ENCODE data around the gene OSBPL1A.

Gene OSBPL1A

DNA sequence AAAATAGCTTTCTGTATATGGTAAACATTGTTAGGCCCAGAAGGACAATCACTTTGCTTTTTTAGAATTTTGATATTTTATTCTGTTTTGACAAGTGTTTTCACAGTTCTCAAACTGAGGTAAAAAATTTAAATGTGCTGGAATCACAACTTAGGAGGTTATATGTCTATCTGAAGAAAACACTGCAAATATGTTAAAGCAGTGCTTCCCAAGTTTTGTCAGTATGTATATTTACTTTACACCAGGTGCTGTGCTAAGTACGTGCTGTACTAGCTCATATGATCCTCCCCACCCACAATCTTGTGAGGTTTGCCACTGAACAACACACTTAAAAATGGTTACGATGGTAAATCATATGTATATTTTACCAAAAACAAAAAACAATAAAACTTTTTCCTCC lies 134.6 kb downstream of the OSBPL1A start:
- DNase-seq, result no peak

DNA sequence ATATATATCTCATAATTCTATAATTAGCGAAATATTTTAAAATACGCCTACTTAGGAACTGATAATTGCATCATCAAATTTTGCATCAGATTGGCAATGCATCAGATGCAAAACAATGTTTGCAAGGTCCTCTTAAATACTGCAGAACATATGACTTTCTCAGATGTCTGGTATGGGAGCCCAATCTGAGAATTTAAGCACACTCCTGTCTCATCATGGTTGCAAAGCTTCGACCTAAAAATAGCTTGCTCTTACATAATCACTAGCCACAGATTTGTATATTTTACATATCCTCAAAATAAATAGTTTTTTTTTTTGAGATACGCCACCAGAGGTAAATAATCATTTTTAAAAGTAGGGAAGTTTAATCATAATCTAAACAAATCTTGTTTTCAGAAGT lies 135.5 kb downstream of the OSBPL1A start:
- no peak for DNase-seq

DNA sequence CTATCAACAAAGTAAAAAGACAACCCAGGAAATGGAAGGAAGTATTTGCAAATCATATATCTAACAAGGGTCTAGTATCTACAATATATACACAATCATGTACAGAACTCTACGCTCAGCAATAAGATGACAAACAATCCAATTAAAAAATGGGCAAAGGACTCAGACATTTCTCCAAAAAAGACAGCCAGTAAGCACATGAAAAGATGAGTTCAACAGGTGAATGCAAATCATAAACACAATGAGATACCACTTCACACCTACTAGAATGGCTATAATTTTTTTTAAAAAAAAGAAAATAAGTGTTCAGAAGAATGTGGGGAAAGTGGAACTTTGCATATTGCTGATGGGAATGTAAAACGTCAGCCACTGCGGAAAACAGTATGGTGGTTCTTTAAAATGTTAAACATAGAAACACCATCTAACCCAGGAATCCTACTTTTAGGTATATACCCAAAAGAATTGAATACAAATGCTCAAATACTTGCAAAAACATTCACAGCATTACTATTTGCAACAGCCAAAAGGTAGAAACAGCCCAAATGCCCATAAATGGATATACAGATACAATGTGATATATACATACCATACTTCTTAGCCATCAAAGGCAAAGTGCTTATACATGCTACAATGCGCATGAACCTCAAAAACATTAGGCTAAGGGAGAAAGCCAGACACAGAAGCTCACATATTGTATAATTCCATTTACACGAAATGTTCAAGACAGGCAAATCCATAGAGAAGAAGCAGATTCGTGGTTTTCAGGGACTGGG lies 137.6 kb downstream of the OSBPL1A start:
- no peak for DNase-seq

DNA sequence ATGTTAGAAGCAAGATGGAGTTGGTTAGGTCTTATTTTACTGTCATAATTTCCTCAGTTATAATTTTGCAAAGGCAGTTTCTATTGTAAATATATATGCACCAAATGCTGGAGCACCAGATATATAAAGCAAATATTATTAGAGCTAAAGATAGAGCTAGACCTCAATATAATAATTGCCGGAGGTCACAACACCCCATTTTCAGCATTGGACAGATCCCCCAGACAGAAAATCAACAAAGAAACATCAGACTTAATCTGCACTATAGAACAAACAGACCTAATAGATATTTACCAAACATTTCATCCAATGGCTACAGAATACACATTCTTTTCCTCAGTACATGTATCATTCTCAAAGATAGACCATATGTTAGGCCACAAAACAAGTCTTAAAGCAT lies 143.6 kb downstream of the OSBPL1A start:
- no peak for DNase-seq

DNA sequence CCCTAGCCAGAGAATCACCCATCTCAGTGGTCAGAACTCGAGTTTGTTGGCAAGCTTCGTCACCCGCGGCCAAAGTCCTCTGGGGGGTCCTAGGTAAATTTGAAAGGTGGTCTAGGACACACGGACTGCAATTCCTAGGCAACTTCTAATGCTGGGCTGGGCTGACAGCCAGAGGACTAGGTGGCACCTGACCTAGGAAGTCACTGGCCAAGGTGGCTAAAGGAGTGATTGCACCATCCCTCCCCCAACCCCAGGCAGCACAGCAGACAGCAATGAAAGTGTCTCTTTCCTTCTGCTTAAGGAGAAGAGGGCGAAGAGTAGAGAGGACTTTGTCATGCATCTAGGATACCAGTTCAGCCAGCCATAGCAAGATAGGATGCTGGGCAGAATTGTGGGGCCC lies 147.9 kb downstream of the OSBPL1A start:
- no peak for DNase-seq

DNA sequence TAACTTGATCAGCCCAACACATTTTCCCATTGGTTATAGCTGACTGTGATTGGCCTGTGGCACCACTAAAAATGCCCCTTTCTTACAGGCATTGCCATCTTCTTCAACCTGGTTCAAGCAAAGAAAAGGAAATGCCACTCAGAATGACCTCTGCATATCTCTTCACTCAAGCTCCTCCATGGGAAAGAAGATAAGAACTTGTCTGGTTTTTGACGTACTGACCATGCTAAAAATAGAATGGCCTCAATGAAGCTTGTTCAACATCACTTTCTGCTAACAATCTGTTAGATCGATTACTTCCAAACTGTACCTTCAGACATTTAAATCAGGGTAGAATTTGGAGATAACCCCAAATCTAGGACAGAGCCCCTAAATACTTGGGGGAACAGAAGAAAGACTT lies 149.3 kb downstream of the OSBPL1A start:
- no peak for DNase-seq

DNA sequence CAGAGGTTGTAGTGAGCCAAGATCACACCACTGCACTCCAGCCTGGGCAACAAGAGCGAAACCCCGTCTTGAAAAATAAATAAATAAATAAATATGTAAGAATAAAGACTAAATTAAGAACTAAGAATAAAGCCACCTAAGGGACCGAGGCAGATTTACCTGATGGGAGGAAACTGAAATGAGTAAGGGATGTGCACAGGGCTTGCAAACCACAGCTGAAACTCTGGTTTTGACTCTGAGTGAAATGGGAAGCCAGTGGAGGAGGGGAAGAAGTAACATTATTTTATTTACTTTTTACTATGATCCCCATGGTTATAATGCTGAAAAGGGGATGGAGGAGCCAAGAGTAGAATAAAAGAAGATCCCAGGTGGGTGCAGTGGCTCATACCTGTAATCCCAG lies 151.5 kb downstream of the OSBPL1A start:
- DNase-seq, result peak; percentile 4

DNA sequence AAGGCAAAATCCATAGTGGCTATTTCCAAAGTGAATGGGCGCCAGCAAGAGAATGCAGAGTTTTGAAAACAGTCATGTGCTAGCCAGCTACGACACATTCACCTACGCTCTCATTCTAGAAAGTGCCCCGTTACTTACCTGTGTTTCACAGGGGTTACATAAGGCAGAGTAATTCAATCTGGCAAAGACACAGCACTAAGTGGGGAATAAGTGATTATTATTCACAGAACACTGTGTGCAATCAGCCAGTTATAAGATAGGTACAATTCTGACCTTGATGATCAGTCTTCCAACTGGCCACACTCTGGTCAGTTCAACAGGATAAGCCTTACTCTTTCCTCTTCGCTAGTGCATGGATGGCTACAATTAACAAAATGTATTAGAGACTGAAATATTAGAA lies 152.9 kb downstream of the OSBPL1A start:
- DNase-seq, result no peak

DNA sequence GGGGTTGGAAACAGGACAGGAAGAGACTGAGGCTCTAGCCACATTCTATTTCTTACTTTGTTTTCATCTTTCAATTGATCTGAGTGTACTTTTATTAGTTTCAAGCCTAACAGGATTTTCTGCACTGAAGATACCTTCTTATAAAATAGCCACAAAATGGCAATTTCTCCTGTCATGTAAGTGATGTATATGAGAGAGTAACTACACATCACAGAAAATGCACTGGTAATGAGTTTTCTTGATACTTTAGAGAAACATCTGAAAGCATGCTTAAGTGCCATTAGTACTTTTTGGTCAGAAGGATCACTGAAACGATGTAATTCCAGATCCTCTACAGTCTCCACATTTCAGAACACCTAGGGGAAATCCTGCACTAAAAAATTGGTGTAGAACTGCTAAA lies 153.9 kb downstream of the OSBPL1A start:
- DNase-seq, result no peak

DNA sequence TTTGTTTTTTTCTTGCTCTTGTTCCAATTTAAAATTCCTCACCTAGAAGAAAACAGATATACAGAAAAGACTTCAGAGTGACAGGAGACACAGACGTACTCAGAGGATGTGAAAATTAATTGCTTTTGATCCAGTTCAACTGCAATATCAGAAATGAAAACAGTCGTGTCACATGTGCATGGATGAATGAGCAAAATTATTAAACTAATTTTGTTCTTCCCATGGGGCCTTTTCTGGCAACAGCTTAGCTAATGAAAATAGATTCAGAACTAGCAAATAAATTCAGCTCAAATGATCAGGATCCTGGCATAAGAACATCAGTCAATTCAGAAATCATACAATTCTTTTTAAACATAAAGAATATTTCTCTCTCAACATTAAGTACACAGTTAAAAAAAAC lies 158.3 kb downstream of the OSBPL1A start:
- no peak for DNase-seq

DNA sequence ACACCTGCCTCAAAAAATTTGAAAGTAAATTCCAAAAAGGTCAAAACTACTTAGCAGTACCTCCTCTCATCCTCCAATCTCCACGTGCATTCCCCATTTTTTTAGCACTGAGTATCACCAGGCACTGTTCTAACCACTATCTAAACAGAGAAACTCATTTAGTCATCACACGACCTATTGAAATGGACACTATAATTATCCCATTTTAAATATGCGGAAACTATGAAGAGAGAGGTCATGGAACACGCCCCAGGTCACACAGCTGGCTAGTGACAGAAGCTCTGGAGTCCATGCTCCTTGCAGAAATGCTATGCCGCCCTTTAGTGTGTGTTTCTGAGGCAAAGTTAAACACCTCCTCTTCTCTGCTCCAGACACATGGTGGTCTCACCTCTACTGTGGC lies 159.2 kb downstream of the OSBPL1A start:
- no peak for DNase-seq

DNA sequence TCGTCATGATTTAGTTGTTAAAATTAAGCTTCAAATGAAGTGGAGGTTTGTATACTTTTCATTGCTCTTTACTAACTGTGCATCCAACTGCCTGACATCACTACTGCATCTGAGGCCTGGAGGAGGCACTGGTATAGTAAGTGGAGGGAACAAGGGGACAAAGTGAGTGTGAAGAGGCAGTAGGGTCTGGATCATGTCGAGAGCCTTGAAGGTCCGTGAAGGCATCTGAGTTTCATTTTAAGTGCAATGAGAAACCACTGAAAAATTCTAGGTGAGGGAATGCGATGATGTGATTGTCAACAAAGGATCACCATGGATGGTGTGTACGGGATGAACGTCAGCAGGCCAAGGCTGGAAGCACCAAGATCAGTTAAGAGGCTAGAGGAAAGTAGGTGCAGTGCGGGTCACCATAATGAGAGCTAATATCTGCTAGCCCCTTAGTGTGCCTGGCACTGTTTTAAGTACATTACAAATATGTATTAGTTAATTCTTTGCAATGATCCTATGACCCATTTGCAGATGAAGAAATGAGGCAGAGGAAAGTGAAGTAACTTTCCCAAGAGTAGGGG lies 162.7 kb downstream of the OSBPL1A start:
- no peak for DNase-seq

DNA sequence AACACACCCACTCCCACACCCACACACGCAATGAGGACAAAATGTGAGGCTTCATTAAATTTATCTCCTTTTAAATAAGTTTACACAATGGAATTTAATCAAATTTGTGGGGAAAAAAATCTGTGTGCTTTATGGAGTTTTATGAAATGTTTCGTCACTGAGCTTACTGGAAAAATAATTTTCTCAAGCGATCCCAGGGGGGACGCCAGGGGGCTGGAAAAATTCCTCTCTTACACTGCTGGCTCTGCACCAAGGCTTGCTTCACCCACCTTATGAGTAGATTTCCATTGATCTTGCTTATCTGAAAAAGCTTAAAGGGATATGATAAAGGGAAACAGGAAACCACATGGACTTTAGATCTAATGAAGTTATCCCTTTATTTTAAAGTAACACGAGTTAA lies 163.3 kb downstream of the OSBPL1A start:
- DNase-seq, result no peak

DNA sequence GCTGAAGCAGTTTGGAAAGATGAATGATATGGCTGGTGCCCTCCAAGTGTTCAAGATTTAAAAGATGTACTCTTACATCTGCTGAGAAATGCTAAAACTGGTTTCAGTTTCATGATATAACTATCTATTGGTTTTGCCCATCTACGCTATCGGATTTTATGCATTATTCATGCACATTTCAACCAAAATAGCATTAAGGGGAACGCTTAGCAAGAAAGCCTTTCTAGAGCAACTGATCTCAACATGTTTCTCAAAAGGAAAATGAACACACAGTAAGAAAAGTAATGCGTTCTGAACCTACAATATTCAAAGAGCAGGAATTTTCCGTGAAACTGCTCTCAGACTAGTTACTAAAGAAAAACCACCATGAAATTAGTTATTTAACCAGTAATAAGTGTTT lies 164.8 kb downstream of the OSBPL1A start:
- no peak for DNase-seq

DNA sequence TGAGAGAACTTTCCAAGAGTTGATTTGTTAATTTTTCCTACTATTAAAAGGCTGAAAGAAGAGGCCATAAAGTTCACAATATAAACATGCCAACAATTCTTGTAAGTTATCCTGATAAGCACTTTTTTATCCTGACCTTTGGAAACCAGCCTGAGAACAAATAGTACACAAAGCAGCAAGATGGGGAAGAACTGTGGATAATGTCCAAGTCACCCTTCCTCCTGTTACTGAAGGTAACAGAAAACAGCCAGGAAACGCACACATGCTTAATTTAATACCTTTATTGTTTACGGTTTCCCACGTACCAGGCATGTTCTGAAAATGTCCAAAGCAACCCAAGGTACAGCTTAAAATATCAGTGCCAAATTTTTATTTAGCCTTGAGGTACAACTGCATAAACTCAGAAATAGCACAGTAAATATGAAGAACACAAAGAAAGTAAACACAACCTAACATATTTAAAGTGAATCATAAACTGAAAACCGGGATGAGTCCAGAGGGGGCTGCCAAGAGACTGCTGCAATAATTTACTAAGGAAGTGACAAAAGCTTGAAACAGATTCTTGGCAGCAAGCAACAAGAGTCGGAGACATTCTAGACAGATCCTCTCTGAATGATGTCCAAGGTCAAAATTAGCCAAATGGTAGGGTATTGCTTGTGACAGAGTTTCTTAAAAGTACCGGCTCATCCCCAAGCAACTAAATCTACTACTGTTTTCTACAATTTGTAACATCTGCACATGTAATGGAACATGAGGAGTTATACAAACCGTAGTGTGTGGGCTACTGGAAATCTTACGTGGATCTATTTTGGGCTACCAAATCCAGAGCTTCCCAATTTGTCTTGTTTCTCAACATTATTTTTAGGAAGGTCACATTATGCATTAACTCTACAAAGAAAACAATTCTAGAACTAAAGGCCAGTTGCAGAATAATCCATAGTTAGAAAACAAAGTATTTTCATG lies 165.6 kb downstream of the OSBPL1A start:
- no peak for DNase-seq

DNA sequence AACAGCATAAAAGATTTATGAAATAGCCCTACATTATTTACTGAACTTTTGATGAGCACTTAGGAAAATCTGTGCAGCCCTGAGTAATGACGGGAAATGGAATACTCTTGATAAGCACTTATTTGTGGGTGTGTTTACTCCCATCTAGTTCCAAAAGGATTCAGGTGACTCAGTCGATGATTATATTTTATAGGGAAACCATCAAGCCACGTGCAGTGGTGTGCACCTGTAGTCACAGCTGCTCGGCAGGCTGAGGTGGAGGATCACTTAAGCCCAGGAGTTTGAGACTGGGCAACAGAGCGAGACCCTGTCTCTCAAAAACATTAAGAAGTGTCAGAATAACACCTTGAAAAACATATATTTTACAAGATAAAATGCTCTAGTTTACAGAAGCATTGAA lies 166.9 kb downstream of the OSBPL1A start:
- DNase-seq, result no peak

DNA sequence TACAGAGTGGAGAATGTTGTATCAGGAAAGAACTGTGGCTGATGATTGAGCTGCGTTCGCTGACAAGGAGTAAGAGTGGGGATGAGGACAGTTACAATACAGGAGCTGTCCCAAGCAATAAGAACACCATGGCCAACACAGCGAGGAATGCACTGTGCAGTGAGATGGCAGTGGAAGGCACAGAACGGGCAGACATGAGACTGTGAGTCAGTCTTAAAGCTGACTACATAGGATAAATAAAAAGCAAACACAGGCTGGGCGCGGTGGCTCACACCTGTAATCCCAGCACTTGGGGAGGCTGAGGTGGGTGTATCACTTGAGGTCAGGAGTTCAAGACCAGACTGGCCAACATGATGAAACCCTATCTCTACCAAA lies 169.0 kb downstream of the OSBPL1A start:
- no peak for DNase-seq

DNA sequence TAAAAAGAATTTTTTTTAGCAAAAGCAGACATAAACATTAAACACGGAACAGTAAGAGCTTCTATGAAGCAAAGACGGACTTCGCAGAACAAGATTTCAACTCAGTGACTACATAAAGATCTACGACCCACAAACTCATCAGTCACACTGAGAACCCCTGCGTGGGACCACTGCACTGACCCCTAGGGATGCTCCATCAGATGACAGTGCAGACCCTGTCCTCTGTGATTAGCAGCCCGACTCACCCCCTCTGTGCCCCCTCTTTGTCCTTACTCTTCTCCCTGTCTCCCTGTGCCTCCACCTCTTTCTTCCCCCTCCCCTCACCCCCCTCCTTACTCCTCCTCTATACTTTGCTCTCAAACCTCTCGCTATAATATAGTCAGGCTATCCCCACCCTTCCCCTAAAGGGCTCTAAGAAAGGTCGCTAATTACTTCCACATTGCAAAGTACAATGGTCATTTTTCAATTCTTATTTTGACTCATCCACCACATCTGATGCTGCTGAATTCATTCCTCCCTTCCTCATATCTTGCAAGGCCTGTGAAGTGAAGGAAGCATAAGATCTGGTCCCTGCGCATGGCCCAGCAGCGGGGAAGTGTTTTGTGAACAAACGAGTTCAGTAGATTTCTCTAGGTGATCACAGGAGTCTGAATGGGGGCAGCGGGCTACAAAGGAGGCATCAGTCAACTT lies 169.5 kb downstream of the OSBPL1A start:
- no peak for DNase-seq

DNA sequence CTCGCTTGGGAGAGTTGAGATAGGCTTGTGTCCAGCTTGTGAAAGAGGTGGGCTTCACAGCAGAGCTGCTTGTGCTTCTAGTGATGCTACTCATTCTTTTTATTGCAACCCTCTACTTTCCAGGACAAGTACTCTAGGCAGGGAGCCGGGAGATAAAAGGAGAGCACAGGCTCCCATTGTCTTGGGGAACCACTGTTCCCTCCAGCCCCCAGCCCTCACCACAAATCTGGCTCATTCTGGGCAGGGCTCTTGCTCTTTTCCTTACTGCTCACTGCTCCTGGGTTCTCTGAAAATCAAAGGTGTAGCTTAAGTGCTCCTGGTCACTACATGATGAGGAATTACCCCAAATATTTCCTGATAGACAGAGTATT lies 177.3 kb downstream of the OSBPL1A start:
- no peak for DNase-seq

DNA sequence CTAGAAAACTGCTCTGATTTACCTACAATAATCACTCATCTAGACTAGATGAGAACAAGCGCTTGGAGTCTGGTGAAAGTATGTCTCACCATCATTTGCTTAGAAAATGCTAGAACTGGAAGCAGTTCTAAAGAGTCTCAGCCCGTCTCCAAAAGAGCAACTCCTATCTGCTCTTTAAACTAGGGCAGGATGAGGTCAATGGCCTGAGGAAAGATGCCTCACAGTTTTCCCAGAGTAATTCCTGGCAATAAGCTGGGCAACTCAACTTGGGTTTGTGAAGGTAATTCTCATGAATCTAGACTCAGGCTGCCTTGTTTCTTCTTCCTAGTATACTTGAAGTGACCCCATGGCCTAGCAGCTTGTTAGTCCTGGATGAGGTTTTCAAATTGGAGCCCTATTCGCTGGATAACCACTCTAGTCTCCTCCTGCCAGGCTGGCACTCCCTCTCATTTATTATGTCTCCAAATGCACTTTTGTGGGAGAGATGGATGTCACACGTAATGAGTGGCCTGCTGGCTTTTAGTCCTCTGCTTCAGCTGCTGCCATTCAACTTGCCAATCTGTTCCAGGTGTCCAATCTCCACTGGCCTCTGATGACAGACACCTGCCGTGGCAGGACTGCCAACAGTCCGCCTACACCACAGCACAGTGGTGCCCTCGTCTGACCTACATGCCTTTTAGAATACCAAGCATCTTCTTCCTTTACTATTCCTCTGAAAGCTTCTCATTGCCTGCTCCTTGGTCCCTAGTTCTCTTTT lies 177.9 kb downstream of the OSBPL1A start:
- DNase-seq, result no peak

DNA sequence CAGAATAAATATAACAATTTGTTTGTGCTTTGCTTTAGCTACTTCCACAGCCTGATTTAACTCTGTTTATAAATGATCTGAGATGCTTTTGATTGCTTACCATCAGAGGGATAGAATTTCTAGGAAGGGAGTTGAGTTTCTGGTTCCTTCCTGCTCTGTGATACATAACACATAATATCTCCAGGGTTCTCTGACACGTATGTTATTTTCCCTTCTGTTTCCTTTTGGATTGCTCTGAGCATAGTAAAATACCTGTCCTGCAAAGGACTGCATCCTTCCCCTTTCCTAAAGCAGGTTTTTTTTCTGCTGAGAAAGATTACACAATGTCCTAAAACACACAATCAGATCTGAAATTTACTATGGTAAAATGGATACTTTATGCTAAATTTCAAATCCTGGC lies 182.7 kb downstream of the OSBPL1A start:
- DNase-seq, result no peak

DNA sequence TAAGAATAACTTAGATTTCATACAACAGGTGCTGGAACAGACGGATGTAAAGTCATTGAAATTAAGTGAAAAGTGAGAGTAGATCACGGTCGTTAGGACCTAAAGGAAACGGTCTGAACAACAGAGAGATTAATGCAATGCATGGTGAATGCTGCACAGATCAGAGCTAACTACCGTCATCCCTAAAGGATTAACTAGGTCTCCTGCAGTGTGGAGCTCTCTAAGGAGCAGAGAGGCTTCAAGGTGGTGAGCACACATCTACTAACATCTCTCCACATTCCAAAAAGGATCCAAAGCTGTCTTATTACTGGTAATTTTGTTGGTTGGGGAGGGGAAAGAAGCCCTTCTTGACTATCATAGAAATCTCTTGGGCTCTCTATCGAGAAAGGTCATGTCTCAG lies 183.5 kb downstream of the OSBPL1A start:
- no peak for DNase-seq

DNA sequence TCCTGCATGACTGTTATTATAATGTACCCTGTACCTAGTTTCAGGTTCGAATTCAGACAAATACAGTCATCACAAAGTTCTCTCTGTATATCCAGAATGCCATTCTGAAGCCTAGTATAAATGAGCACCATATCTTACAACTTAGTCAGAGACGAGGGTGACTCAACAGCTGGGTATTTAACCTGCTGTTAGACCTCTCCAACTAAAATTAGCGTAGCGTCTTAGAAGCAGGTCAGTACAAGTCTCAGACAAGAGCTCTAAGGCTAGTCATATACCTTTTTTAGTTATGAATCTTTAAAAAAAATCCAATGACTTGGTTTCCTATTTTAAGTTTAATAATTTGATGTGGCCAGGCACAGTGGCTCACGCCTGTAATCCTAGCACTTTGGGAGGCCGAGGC lies 184.7 kb downstream of the OSBPL1A start:
- no peak for DNase-seq

Data from stimulated activated CD4-positive, alpha-beta T cell treated with anti-CD3 and anti-CD28 coated beads, Interleukin-1b, Interleukin-23, amount 100 ng/mL, for 48 hours (primary cell).